AG09309 (cell line): Measurements from ENCODE around the gene ADCY4.

ENCODE experiments used
- DNase-seq: peaks from one replicate; pipeline ENCODE4 v3.0.0-alpha.2; 2010; ENCODE audit warnings: low read depth
- H3K4me3 ChIP-seq: 2 replicates; pipeline ENCODE4 v1.5.1; 2011; ENCODE audit warnings: mild to moderate bottlenecking, low read depth, low read length, moderate library complexity; ENCODE audit not compliant: control insufficient read depth
- CTCF ChIP-seq: IDR thresholded peaks from 2 replicates; pipeline ENCODE4 v1.5.1; 2011; ENCODE audit warnings: mild to moderate bottlenecking, low read depth, low read length, inconsistent platforms; ENCODE audit not compliant: insufficient read depth, control insufficient read depth; ENCODE audit errors: missing control alignments

Gene ADCY4

GRCh38 chr14:24312736-24313507, 21.9 kb downstream of the ADCY4 start:
- H3K4me3 ChIP-seq, result no peak overlapping the region
- no peak for TF ChIP-seq CTCF
- DNase-seq, result no peak

DNA sequence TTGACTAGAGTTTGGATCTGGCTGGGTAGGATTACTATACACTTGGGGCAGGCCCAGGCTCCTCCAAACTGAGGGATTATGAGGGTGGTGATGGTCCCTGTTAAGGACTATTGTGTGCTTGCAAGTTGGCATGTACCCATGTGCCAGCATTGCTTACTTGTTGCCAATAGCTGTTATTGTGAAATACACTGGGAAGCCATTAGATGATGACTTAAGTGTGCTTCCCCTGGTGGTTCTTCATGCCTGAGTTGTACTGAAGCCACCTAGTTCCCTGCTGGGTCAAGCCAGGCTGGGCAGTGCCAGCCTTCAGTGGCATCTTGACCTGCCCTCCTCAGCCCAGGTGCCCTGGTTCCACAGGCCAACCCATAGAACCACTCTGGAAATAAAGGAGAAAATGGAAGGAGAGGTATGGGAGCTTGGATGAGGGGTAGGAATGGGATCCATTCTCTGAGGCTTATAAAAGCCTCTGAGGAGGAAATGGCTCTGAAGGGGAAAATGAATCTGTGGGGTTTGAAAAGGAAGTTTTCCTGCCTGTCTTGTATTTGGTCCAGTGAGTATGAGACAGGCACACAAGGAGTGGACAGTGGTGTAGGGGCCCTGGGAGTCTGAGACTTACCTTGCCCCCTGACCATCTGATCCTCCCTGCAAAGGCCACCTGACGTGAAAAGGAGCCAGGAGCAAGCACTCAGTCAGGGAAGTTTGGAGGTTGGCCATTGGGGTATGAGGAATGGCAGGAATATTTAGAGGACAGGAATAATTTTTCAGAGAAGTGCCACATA, 22.8 kb downstream of the ADCY4 start:
- no peak for TF ChIP-seq CTCF
- DNase-seq, result no peak
- H3K4me3 ChIP-seq, result no peak overlapping the region

- DNase-seq, result no peak
- H3K4me3 ChIP-seq, result no peak within 1 kb of the TSS
- peak; percentile 18 for TF ChIP-seq CTCF
These were observed 23.9 kb downstream of the ADCY4 start, which contains the start of gene LTB4R for GRCh38 chr14:24310646-24311604. LTB4R (plus strand) TSS chr14:24311502; CDS start chr14:24315652, 4,150 bp downstream.

DNA sequence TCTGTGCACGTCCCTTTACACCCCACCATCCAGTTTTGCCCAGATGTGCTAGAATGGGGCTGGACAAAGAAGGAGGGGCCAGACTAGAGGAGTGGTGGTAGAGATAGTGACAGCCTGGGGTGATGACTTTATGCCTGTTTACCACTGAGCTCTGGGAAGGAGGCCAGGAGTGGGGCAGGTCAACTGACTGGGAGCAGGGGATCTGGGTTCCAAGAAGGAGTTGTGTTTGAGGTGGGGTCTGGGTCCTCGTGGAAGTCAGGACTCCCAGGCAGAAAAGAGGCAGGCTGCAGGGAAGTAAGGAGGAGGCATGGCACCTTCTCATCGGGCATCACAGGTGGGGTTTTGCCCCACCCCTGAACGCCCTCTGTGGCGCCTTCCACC, 24.6 kb downstream of the ADCY4 start:
- DNase-seq, result no peak
- no peak overlapping the region for H3K4me3 ChIP-seq
- no peak for TF ChIP-seq CTCF

GRCh38 chr14:24309538-24310264, 25.2 kb downstream of the ADCY4 start, which contains the start of gene LTB4R2:
LTB4R2 (plus strand) TSS chr14:24310140; CDS start chr14:24310665, 525 bp downstream.
- no peak for DNase-seq
- no peak for TF ChIP-seq CTCF
- H3K4me3 ChIP-seq, result no peak within 1 kb of the TSS
